Right renal cortex interstitium (tissue), 3 donors: ENCODE data around the gene RAB11FIP3. TPM values are rescaled to one million over a fixed set of nuclear protein-coding genes. Genes with fewer than 3 reads are reported as not detected.
A peak's percentile ranks its signal among the peaks of the same experiment; 100 is the strongest.

ENCODE experiments used
- DNase-seq, 3 donors: peaks; one replicate each; pipeline ENCODE4 v3.0.0-alpha.2; 2013; ENCODE audit warnings: low read depth in 3 of 3, low spot score in 2 of 3
- polyA plus RNA-seq, 3 donors: library from polyadenylated mRNA; unstranded; fragments of 120-200 nt; gene quantifications; one replicate each; pipeline ENCODE4 v1.2.1, GENCODE V29; 2013; ENCODE audit not compliant: insufficient read length in 3 of 3

RAB11FIP3 gene
- polyA plus RNA-seq, 3 donors: 65.2 to 95.2 (median 81.0) TPM

DNA sequence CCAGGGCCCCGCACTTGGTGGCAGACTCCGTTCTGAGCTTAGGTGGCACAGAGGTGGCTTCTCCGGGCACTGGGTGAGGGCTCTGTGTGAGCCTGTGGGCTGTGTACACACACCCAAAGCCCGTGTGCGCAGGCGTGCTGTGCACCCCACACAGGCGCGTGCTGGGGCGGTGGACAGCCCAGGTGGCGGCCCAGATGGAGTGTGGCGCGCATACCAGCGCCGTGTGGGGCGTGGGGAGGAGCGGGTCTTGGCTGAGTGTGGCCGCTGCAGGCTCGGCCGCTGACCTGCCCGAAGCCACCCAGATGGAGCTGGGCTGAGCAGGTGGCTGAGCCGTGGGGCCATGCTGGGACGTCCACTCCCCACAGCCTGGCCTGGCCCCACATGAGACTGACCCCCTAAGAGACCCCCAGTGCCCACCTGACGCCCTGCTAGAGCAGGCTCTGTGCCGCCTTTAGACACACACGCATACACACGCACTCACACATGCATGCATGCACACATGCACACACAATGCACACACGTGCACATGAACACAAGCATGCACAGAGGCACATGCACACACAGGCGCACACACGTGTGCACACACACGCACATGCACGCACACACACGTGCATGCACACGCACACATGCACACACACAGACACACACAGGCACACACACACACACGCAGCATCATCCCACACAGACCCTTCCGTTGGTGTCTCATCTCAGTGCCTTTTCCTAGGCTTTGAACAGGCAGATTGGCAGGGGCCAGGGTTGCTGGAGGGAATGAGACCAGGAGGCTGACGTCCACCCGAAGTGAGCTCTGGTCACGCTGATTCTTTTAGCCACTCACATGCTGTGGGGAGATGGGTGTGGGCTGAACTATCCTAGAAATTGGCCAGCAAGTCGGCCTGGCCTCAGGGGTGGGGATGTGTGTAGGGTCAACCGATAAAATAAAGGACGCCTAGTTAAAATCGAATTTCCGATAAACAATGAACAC is 136.8 kb downstream of the RAB11FIP3 start:
- DNase-seq: no peak

DNA sequence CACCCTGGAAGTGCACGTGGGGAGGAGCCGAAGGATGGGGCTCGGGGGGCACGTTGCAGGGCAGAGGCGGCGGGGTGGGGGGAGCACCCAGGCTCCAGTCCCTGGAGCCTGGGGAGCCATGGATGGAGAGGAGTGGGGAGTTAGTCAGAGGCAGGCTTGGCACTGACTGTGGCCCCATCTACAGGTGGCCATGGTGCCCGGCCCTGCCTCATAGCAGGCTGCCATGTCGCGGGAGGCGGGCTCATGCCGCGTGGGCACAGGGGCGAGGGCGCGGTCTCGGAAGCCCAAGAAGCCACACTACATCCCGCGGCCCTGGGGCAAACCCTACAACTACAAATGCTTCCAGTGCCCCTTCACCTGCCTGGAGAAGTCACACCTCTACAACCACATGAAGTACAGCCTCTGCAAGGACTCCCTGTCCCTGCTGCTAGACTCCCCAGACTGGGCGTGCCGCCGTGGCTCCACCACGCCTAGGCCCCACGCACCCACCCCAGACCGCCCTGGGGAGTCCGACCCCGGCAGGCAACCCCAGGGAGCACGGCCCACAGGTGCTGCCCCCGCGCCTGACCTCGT is 137.7 kb downstream of the RAB11FIP3 start:
- no peak for DNase-seq

- DNase-seq: no peak
Measured at GRCh38 chr16:564690-565418, 139.4 kb downstream of the RAB11FIP3 start.

GRCh38 chr16:565419-566330 is 140.2 kb downstream of the RAB11FIP3 start:
- peak in 2 of 3 donors; percentile 67 to 73 for DNase-seq

GRCh38 chr16:566475-567372 is 141.3 kb downstream of the RAB11FIP3 start, which contains the start of gene NHLRC4:
TSS of gene NHLRC4 (plus strand) at chr16:567005. CDS start at chr16:568048, 1,043 bp downstream.
- DNase-seq: peak in 1 of 3 donors; percentile 57

- DNase-seq: no peak
Measured at GRCh38 chr16:567373-568256, 142.2 kb downstream of the RAB11FIP3 start.

- no peak for DNase-seq
Measured at GRCh38 chr16:568401-569258, 143.2 kb downstream of the RAB11FIP3 start.

DNA sequence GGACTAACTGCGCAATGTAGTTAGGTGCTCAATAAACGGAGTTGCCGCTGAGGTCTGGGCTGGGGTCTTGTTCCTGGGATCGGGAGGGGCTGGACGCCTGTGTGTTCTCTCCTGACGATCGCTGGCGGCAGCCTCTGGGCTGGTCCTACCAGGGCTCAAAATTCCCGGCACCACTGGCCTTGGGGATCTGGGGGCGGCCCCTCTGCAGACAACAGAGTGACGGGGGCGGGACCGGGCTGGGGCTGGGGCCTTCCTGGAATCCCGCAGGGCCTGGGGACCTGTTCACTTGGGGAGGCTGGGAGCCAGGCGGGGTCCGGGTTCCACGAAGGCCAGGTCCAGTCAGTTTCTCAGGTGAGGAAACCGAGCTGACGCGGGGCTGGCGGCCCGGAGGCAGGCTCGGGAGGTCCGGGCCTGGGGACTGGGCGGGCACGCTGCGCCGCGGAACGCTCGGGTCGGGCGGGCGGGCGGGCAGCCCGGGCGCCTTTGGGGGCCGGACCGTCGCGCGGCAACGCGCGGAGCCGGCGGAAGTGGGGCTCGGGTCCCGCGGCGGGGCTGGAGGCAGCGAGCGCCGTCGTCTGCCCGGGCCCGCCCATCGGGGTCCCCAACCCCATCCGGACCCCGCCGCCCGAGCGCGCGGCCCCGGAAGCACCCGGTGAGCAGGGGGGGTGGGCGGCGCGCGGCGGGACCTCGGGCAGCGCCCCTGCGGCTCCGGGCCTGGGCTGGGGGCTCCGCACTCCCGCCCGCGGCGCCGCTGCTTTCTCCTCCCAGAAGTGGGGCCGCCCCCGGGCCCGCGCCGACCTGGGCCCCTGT is 144.2 kb downstream of the RAB11FIP3 start, which contains the start of gene PIGQ:
TSS of gene PIGQ (plus strand) at position 524 of the 810 bp plus-strand sequence. CDS start 4,107 bp downstream, outside the sequence.
- no peak for DNase-seq

Other genes starting within 250 kb of the RAB11FIP3 start
- gene HBA1, start 249.0 kb upstream of the RAB11FIP3 start, polyA plus RNA-seq: 100 to 1,000 TPM; 505 to 589 (median 544) TPM
- gene HBQ1, start 245.2 kb upstream of the RAB11FIP3 start, polyA plus RNA-seq: under 1 TPM; 0.31 to 0.67 (median 0.39) TPM
- gene LUC7L, start 196.2 kb upstream of the RAB11FIP3 start, polyA plus RNA-seq: 100 to 1,000 TPM; 103 to 129 (median 117) TPM
- gene FAM234A, start 190.8 kb upstream of the RAB11FIP3 start, polyA plus RNA-seq: 10 to 100 TPM; 64.6 to 77.8 (median 64.6) TPM
- gene RGS11, start 149.7 kb upstream of the RAB11FIP3 start, polyA plus RNA-seq: 1 to 10 TPM in 2 of 3 donors, under 1 TPM in 1; 0.44 to 1.1 (median 1.0) TPM
- 1 to 10 TPM; 1.5 to 2.6 (median 2.5) TPM for gene ARHGDIG, start 145.1 kb upstream of the RAB11FIP3 start, polyA plus RNA-seq
- 1 to 10 TPM in 2 of 3 donors, under 1 TPM in 1; 0.49 to 1.4 (median 1.1) TPM for gene PDIA2, start 142.5 kb upstream of the RAB11FIP3 start, polyA plus RNA-seq
- gene AXIN1, start 72.9 kb upstream of the RAB11FIP3 start, polyA plus RNA-seq: 10 to 100 TPM; 15.2 to 17.0 (median 15.5) TPM
- 10 to 100 TPM; 58.9 to 70.6 (median 61.9) TPM for gene MRPL28, start 55.1 kb upstream of the RAB11FIP3 start, polyA plus RNA-seq
- 10 to 100 TPM; 53.9 to 75.4 (median 66.1) TPM for gene PGAP6, start 43.7 kb upstream of the RAB11FIP3 start, polyA plus RNA-seq
- gene NME4, start 28.4 kb upstream of the RAB11FIP3 start, polyA plus RNA-seq: 100 to 1,000 TPM in 2 of 3 donors, 10 to 100 TPM in 1; 95.3 to 124 (median 109) TPM
- 10 to 100 TPM; 15.7 to 28.3 (median 21.6) TPM for gene DECR2, start 23.8 kb upstream of the RAB11FIP3 start, polyA plus RNA-seq
- gene CAPN15, start 102.1 kb downstream of the RAB11FIP3 start, polyA plus RNA-seq: 10 to 100 TPM; 18.2 to 19.8 (median 18.2) TPM
- gene PRR35, start 134.7 kb downstream of the RAB11FIP3 start, polyA plus RNA-seq: 1 to 10 TPM; 7.4 to 8.6 (median 7.5) TPM
- 1 to 10 TPM; 6.4 to 6.9 (median 6.6) TPM for gene NHLRC4, start 141.4 kb downstream of the RAB11FIP3 start, polyA plus RNA-seq
- gene PIGQ, start 144.3 kb downstream of the RAB11FIP3 start, polyA plus RNA-seq: 10 to 100 TPM; 49.8 to 55.6 (median 50.4) TPM
- gene RAB40C, start 164.4 kb downstream of the RAB11FIP3 start, polyA plus RNA-seq: 10 to 100 TPM; 12.7 to 16.6 (median 14.4) TPM
- gene WFIKKN1, start 205.3 kb downstream of the RAB11FIP3 start, polyA plus RNA-seq: 1 to 10 TPM in 1 of 3 donors, under 1 TPM in 2; 0.82 to 1.2 (median 0.94) TPM
- gene METTL26, start 210.7 kb downstream of the RAB11FIP3 start, polyA plus RNA-seq: 10 to 100 TPM; 34.8 to 45.2 (median 42.0) TPM
- gene MCRIP2, start 216.2 kb downstream of the RAB11FIP3 start, polyA plus RNA-seq: 10 to 100 TPM; 11.1 to 15.5 (median 12.5) TPM
- gene WDR90, start 223.7 kb downstream of the RAB11FIP3 start, polyA plus RNA-seq: 10 to 100 TPM; 22.4 to 27.5 (median 22.8) TPM
- gene RHOT2, start 242.5 kb downstream of the RAB11FIP3 start, polyA plus RNA-seq: 10 to 100 TPM; 58.2 to 68.2 (median 60.6) TPM